Activated CD8-positive, alpha-beta memory T cell treated with anti-CD3 and anti-CD28 coated beads, Interleukin-2, amount 50 U/mL, for 48 hours (primary cell): Measurements from ENCODE around the gene CAPG.
A peak's percentile ranks its signal among the peaks of the same experiment; 100 is the strongest.

Source experiments
- DNase-seq: peaks from one replicate; pipeline ENCODE4 v3.0.0-alpha.2; 2020

The CAPG gene

DNA sequence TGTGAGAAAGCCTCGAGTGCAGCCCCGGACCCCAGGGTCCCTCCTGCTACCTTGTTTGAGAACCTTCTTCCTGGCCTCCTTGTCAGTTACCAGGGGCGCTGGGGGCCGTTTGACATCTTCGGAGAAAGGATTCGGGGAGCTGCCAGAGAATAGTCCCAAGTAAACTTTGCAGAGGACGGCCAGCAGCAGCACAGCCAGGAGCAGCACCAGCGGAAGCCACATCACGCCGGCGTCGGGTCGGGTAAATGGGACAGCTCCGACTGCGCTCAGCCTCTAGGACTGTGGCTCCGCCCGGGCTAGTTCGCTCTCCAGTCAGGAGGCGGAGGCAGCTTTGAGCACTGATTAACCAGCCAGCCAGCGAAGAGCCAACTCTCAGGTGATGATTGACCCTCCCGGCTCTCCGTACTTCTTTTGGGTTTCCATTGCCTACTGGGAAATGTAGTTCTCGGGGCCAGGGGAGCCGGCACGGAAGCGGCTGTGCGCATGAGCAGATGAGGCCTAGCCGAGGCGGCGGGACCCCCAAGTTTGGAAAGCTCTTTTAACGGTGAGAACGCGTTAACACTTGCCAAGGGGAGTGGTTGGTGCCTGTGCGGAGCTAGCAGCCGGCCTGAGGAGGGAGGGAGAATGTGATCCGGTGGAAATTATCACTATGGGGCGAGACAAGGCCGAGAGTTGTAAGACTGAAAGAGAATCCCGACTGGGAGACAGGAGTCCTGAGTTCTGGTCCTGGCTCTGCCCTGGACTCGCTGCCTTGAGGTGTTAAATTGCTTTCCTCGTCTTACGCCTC lies 55.7 kb downstream of the CAPG start, which contains the start of the genes ELMOD3 and RETSAT:
ELMOD3 (plus strand) TSS at position 484 of the 787 bp plus-strand sequence. CDS start 2,430 bp downstream, outside the sequence.
RETSAT (minus strand) TSS at position 243 of the 787 bp plus-strand sequence; CDS start at position 222, 21 bp downstream.
- peak; percentile 93 for DNase-seq

DNA sequence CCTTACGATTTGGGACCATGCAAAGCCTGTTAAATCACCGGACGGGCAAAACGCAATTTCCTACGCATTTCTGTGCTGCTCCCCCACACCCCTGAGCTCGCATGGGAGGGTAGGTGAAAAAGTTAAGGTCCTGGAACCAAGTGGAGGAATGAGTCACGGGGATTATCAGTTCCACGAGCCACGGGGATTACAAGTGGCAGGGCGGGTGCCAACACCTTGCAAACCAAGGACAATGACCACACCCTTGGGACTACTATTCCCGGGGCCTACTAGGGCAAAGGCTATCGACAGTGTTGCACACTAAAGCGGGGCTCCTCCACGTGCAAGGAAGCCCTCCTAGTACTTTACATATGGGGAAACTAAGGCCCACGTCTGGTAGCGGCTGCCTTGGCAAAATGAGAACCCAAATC lies 56.3 kb downstream of the CAPG start:
- DNase-seq: no peak

DNA sequence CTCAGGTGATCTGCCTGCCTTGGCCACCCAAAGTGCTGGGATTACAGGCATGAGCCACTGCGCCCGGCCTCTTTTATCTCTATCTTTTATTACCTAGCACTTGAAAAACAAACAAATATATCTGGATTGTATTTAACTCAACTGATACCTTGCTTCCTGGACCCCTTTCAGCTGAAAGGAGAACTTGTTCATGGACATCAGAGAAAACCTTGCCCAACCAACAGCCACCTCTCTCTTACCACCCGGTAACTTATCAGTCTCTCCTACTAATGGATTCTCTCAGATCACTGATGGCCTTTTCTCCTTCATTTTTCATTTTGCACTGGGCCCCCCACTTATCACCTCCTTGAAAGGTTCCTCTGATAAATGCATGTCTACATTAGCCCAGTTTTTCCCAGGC lies 62.6 kb downstream of the CAPG start:
- DNase-seq: no peak
